HG02938 (cell line): ENCODE measurements around the gene DPM3.
"Not testable (repeated sequence)": the region's sequence is repeated elsewhere in the genome, so short reads cannot be mapped to it uniquely, and the experiment has no call there.

Experiments used
- ATAC-seq: cut with Tn5 transposase; IDR thresholded peaks from one replicate; pipeline ENCODE4 v1.9.1; 2021; ENCODE audit warnings: mild to moderate bottlenecking, moderate library complexity; ENCODE audit not compliant: unreplicated experiment

DPM3 gene

DNA sequence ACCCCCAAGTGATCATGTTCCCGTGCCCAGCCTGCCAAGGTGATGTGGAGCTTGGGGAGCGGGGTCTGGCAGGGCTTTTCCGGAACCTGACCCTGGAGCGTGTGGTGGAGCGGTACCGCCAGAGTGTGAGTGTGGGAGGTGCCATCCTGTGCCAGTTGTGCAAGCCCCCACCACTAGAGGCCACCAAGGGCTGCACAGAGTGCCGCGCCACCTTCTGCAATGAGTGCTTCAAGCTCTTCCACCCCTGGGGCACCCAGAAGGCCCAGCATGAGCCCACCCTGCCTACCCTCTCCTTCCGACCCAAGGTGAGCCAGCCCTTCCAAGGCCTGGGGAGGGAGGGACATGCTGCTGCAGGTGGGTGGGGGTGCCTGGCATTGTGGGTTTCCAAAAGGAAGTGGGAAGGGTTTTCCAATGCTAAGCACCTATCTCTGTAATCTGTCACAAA lies 35.6 kb upstream of the DPM3 start:
- no peak for ATAC-seq

DNA sequence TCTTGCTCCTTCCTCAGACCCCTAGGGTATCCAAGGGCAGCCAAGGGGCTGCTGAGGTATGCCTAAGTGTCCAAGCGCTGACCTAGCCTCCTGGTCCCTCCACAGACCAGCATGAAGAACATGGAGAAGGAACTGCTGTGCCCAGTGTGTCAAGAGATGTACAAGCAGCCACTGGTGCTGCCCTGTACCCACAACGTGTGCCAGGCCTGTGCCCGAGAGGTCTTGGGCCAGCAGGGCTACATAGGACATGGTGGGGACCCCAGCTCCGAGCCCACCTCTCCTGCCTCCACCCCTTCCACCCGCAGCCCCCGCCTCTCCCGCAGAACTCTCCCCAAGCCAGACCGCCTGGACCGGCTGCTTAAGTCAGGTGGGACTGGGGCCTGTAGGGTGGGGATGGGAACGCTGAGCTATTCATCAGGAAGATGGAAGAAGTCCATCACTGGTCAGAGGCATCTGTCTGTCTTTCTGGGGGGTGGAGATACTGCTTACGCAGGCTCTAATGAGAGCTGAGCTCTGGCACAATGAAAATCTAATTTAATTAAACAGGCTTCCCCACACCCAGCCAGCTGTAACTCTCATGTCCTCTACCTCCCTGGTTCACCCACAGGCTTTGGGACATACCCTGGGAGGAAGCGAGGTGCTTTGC lies 35.1 kb upstream of the DPM3 start:
- no peak for ATAC-seq

DNA sequence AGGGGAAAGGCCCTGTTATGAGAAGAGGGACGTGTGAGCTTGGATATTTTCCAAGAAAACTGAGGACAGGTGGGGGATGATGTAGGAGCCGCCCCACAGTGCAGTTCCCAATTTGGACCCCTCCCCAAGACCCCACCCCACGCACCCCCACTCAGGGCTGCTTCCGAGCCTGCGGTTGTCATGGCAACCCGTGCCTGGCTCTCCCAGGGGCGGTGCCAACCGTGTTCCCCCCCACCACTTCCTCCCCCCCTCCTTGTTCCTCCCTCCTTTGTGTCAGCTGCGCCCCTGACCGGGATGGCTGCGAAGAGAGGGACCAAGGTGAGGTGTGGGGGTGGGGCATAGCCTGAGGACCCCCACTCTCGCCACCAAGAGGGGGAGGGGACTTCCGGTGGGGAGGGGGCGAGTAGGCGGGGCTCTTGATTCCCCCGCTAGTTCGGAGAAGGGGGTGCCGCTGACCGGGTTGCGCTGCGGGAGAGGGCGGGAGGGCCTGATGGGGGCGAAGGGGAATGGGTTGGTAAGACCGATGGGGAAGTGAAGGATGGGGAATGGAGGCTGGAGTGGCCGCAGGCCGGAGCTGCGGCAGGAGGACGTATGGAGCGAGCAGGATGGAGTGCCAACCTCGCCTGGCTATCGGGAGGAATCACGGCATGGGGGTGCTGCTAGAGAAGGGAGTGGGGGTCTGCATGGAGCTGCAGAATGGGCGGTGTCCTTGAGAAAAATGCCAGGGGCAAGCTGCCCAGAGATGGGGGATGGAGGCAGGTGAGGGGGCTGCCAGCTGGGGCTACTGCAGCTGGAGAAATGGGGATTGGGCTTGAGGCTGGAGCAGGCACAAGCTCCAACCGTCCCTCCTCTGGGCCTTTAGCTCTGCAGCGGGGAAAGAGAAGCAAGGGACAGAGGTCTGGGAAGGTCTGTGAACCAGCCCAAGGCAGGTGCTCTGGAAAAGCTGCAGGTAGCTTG lies 34.3 kb upstream of the DPM3 start:
- no peak for ATAC-seq

DNA sequence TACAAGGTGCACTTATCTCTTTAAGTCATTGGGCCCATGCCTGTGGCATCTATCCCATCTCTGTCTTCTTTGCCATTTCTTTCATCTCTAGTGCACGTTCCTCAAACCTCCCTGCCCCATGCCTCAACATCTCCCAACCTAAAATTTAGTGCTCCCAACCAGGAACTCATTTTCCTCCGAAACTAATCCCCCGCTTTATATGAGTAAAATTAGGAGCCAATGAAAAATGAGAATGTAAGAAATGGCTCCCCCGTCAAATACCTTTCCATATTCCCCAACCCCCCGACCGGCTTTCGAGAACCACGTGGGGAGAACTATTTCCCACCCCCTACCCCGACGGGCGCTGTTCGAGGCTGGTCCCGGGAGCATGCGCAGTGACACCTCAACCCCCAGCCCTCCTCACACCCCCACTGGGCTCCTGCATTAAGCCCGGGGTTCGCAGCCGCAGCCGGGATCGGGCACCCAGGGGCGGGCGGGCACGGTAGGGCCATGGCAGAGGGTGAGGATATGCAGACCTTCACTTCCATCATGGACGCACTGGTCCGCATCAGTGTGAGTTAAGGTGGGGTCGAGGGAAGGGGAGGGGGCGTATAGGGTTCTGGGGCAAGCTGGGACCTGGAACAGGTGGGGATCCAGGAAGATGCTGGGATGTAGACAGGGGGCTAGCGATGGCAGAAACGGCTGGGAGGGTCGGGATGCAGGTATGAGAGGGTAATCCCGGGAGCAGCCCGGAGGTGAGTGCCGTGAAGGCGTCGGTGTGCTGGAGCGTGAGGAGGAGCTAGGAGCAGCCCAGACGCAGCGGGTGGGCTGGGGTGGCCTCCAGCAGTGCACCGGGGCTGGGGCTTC lies 33.4 kb upstream of the DPM3 start, which contains the start of gene TRIM46:
Gene TRIM46, plus strand, starts transcription at position 372 of the 846 bp plus-strand sequence. Its CDS starts 118 bp downstream, at position 490.
- ATAC-seq: no peak

DNA sequence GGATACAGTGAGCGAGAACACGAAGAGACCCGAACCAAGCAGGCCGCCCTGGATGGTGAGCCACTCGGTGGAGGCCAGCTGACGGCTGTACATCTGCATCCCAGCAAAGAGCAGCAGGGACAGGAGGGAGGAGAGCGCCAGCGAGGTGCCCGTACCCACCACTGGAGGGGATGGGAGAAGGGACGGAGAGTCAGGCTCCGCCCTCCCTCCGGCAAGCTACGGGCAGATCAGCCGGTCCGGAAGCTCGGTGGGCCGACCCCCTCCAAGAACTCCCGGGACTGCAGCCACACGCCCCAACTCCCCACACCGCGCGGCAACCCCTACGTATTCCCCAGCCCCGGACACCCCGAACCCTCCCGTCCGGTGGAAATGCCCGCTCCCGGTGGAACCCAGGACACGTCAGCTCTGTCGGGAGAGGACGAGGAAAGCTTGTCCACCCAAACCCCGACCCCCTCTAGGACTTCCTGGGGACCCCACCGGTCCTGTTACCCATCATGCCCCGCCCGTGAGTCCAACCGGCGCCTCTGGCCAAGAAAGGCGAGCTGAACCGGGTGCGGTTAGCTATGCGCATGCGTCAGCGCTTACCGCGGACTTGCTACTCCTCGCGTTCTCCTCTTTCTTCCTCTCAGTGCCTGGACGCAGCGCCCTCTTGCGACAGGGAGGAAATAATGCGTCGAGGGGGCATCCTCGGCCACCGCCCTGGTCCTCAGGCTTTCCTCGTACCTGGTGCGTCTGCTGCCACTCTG lies 32.6 kb upstream of the DPM3 start, which contains the start of gene KRTCAP2:
Gene KRTCAP2, minus strand, starts transcription at position 573 of the 746 bp plus-strand sequence. Its CDS starts 80 bp downstream, at position 493.
- peak; percentile 70 for ATAC-seq

DNA sequence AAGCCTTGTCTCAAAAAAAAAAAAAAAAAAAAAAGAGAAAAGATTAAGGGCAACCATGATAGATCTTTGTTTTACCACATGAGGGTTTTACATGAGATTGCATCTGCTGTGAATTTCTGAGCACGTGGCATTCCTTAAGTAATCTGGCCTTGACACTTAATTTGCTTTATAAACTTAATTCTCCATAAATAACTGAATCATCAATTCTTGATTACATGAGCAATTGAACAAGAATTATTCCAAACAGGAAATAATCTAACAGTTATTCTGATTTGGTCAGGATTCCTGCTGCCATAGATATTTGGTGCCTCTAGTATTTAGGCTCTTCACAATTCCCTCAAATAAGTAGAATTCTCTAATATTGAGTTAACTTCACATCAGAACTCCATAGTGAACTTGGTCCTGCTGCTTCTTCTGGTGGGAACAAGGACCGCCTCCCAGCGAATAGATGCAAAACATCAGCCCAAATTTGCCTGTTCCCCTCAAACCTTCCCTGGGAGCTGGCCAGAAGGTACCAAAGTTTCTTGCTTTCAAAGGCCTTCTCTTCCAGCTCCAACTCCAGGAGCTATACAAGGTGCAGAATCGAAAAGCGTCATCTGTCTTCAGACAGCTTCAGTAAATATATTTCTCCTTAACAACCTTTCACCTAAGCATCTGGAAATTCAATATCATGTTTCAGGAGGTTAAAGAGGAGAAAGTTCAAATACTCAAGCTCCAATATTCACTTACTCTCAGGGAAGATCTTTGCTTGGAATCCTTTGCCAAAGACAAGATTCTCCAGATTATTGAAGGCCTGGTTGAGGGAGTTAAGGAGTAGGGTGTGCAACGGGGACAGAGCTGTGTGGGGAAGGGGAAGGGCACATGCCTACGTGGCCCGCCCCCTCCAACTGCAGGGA lies 31.8 kb upstream of the DPM3 start:
- ATAC-seq: no peak

DNA sequence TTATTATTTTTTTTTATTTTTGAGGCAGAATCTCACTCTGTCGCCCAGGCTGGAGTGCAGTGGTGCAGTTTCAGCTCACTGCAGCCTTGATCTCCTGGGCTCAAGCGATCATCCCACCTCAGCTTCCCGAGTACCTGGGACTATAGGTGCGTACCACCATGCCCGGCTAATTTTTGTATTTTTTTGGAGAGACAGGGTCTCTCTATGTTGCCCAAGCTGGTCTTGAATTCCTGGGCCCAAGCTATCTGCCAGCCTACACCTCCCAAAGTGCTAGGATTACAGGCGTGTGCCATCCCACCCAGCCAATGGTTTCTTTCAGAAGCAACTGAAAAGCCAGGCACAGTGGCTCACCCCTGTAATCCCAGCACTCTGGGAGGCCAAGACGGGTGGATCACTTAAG lies 30.5 kb upstream of the DPM3 start:
- no peak for ATAC-seq

DNA sequence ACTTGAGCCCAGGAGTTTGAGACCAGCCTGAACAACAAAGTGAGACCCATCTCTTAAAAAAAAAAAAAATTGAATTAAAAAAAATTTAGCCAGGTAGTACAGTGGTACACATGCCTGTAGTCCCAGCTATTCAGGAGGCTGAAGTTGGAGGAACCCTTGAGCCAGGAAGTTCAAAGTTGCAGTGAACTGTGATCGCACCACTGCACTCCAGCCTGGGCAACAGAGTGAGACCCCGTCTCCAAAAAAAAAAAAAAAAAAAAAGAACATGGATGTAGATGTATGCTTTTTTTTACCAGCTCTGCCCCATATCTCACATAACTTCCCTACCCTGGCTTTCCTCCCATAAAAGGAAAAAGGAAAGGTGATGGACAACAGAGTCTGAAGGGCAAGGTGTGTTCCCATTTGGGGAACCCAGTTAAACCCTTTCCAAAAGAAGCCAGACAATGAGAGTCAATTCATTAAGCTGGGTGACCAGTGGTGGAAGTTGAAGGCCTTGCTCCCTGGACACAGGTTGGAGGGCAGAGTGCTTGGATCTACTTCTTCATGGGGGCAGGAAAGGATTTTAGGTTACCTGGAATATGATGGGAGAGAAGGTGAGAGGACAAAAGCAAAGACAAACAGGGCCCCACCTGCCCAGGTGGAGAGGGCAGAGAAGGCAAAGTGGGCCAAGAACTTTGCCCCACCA lies 29.9 kb upstream of the DPM3 start:
- ATAC-seq: no peak

DNA sequence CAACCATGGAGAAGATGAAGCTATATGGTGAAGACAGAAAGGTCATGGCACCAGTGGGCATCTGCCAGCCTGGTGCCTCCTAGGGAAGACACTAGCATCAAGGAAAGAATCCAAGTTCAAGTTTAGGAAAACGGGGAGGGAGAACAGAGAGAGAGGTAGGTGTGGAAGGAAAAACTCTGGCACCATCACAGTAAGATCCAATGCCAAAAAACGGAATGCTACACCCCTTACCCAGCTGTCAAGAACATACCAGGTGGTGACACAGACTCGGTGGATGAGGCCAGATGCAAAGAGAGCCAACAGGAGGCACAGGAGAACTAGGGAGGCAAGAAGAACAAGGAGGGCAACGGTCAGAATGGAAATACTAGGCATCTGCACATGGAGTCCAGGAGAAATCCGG lies 29.2 kb upstream of the DPM3 start:
- no peak for ATAC-seq

DNA sequence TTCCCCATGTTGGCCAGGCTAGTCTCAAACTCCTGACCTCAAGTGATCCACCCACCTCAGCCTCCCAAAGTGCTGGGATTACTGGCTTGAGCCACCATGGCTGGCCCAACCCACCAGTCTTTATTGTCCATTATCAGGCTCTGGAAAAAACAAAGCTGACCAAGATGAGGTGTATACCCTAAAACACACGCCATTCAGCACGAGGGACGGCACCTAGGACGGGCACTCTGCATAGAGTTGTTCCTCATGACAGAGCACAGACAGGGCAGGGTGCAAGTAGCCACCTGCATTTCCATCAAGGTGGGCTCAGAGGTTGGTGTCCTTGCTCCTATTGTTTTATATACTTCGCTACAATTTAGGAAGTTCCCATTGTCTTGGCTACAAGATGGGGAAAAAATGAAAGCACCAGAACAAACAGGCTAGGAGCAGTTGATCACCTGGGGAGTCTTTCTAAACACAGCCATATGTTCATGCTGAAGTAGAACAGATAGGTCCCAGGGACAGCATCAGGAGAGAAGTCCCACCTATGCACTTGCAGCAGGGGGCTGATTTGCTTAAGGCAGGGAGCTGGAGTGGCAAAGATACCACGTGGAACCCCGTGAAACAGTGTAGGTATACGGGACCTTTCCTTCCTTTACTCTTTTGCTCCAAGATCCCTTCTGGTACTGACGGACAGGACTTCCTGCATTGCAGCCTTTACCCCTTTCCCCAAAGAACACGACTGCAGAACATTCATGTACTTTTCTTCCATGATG lies 28.3 kb upstream of the DPM3 start:
- no peak for ATAC-seq

DNA sequence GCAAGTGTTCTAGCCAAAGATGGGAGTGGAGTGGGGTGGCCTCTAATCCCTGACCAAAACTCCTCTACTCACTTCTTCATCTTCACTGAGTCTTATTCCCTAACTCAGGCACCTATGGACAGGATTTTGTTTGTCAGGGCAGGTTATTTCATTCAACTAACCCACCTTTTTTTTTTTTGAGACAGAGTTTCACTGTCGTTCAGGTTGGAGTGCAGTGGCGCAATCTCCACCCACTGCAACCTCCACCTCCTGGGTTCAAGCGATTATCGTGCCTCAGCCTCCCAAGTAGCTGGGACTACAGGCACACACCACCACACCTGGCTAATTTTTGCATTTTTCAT lies 27.7 kb upstream of the DPM3 start:
- not testable (repeated sequence) for ATAC-seq

DNA sequence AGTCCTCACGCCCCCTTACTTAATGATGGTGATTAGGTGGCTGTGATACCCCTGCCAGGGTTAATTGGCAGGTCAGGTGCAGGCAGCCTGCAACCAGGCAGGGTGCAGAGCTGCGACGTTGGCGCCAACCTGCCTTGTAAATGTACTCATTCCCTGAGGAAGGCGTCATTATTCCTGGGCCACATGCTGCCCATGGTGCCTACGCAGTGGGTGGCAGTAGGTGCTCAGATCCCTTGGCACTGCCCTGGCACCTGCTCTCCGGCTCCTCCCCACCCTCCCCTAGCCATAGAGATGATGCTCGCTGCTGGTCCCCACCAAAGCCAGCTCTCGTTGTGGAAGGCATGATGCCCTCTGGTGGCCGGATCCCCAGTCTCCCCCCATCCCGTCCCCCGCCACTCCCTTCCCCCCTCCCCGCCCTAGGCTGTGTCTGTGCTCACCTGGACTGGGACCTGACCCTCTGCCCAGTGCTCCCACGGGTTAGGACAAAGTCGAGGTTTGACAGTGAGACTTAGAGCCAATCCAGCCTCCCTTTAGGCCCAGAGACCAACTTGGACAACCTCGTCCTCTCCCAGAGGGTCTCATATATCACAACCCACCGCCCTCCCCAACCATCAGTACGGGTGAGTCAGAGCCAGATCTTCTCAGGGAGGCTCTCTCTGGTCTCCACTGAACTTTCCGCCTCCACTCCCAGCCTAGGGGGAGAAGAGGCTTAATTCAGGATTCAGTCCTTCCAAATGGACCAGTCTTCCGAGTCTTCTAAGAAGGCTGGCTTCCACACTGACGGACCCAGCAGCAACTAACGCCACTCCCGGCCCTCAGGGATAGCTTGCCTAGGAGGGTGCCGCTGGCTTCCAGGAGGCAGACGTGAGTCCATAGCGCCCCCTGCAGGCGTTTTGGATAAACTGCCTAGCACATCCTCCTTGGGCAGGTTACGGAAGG lies 27.1 kb upstream of the DPM3 start:
- no peak for ATAC-seq

DNA sequence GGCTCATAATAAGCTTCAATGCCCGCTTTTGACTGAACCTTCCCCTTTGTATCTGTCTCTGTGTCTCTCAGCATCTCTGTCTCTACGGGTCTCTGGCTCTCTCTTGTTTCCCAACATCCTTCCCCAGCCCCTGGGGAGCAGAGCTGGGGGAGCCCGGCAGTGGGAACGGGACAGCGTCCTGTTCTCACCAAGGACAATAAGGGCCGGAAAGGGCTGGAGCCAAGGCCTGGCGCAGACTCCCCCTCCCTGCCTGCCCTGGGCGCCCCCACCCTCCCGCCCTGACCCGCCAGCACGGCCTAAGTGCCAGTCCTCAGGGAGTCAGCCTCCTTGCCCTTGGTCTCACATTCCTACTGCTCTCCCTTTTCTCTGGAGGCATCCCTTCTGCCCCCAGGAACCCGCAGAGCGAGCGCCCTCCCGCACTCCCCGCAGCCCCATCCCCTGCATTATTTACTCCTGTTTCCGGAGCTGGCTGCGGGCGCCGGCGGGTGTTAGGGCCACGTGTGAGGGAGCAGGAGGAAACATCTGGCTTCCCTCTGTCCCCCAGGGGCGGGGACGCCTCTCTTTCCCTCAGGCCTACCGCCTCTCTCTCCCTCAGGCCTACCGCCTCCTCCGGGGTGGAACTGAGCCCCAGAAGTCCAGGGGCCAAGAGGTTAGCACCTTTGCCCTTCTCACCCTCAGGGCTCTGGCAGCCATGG lies 26.3 kb upstream of the DPM3 start:
- no peak for ATAC-seq

DNA sequence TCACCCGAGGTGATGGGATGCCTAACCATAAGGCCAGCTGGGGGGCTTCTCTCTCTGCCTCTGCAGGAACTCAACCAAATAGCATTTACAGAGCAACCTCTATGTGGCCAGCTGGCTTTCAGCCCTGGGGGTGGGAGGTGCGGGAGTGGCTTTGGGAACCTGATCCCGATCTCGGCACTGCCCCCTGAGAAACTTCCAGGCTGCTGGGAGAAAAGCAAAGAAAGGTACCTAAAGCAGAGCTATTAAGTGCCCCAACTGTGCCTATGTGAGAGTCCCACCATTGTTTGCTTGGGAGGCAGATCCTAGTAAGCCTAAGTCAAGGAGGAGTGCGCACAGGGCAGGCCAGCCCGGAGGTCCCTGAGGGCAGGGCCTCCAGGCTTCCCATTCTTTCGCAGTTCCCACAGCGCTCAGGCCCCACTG lies 25.7 kb upstream of the DPM3 start:
- ATAC-seq: no peak

DNA sequence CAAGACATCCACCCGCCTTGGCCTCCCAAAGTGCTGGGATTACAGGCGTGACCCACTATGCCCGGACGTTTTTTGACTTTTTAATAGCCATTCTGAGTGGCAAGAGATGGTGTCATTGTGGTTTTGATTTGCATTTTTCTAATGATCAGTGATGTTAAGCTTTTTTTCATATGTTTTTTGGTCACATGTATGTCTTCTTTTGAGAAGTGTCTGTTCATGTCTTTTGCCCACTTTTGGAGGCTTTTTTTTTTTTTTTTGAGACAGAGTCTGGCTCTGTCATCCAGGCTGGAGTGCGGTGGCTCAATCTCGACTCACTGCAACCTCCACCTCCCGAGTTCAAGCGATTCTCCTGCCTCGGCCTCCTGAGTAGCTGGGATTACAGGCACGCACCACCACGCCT lies 24.3 kb upstream of the DPM3 start:
- ATAC-seq: not testable (repeated sequence)

DNA sequence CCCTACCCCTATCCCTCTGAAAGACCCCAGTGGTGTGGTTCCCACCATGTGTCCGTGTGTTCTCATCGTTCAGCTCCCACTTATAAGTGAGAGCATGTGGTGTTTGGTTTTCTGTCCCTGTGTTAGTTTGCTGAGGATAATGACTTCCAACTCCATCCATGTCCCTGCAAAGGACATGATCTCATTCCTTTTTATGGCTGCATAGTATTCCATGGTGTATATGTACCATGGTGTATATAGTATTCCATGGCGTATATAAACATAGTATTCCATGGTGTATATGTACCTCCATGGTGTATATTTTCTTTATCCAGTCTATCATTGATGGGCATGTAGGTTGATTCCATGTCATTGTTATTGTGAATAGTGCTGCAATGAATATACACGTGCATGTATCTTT lies 23.5 kb upstream of the DPM3 start:
- not testable (repeated sequence) for ATAC-seq
